Common myeloid progenitor, CD34-positive (primary cell): Measurements from ENCODE around the gene MASP2.

Experiments
- CTCF ChIA-PET: fragments of 350-600 bp; sonication (Branson Sonifier 250); formaldehyde crosslinking; loops from one replicate; lab custom pipeline; 2021; ENCODE audit warnings: antibody characterized with exemption; lab: Charles Lee
- POLR2A ChIA-PET: fragments of 350-600 bp; sonication (Branson Sonifier 250); formaldehyde crosslinking; loops from one replicate; lab custom pipeline; 2021; ENCODE audit warnings: antibody characterized with exemption; lab: Charles Lee
- DNase-seq, 3 donors: peaks; one replicate each; pipeline versions ENCODE4 v3.0.0 to v3.0.0-alpha.2; 2013
- H3K27ac ChIP-seq, 2 experiments: 1 replicate in 1 of 2; 2 replicates in 1 of 2; pipeline ENCODE4 v1.7.0; 2013; ENCODE audit warnings: inconsistent platforms in 2 of 2, low read length in 2 of 2, mild to moderate bottlenecking in 2 of 2, low read depth in 1 of 2, moderate library complexity in 1 of 2; ENCODE audit not compliant: severe bottlenecking in 2 of 2, insufficient read depth in 1 of 2, poor library complexity in 1 of 2
- H3K27me3 ChIP-seq, 5 experiments: replicated peaks in 2 of 5; 1 replicate in 3 of 5; 2 replicates in 2 of 5; pipeline versions ENCODE4 v1.6.1 to v1.7.0; 2013; ENCODE audit warnings: low read length in 4 of 5, mild to moderate bottlenecking in 2 of 5, moderate library complexity in 2 of 5, inconsistent platforms in 1 of 5; ENCODE audit not compliant: insufficient read depth in 5 of 5, control insufficient read depth in 4 of 5
- H3K36me3 ChIP-seq, 4 experiments: 1 replicate in 2 of 4; 2 replicates in 2 of 4; pipeline versions ENCODE4 v1.6.1 to v1.7.0; 2013; ENCODE audit warnings: low read length in 3 of 4, control low read depth in 1 of 4, mild to moderate bottlenecking in 1 of 4; ENCODE audit not compliant: control insufficient read depth in 4 of 4, insufficient read depth in 4 of 4
- H3K4me1 ChIP-seq, 4 experiments: 1 replicate in 3 of 4; 2 replicates in 1 of 4; pipeline versions ENCODE4 v1.6.1 to v1.7.1; 2013; ENCODE audit warnings: low read length in 3 of 4, mild to moderate bottlenecking in 3 of 4, control low read depth in 1 of 4, inconsistent platforms in 1 of 4, moderate library complexity in 1 of 4; ENCODE audit not compliant: control insufficient read depth in 4 of 4, insufficient read depth in 4 of 4; ENCODE audit errors: control extremely low read depth in 1 of 4
- H3K4me3 ChIP-seq, 7 experiments: 1 replicate in 4 of 7; 2 replicates in 3 of 7; pipeline versions ENCODE4 v1.5.1 to v1.7.0; 2013; ENCODE audit warnings: mild to moderate bottlenecking in 7 of 7, low read length in 6 of 7, moderate library complexity in 6 of 7, inconsistent platforms in 2 of 7, low read depth in 2 of 7, control low read depth in 1 of 7; ENCODE audit not compliant: insufficient read depth in 4 of 7, control insufficient read depth in 1 of 7; ENCODE audit errors: extremely low read depth in 1 of 7
- H3K9me3 ChIP-seq, 5 experiments: 1 replicate in 4 of 5; 2 replicates in 1 of 5; pipeline versions ENCODE4 v1.6.1 to v1.7.1; 2013; ENCODE audit warnings: low read length in 4 of 5, mild to moderate bottlenecking in 2 of 5, inconsistent platforms in 1 of 5, low read depth in 1 of 5, moderate library complexity in 1 of 5; ENCODE audit not compliant: control insufficient read depth in 4 of 5, insufficient read depth in 2 of 5; ENCODE audit errors: control extremely low read depth in 1 of 5
- WGBS: methylation state at CpG from one replicate; pipeline ENCODE4 v1.1.5; 2013; ENCODE audit not compliant: insufficient coverage; 5-methylcytosine and 5-hydroxymethylcytosine counted together

The MASP2 gene

DNA sequence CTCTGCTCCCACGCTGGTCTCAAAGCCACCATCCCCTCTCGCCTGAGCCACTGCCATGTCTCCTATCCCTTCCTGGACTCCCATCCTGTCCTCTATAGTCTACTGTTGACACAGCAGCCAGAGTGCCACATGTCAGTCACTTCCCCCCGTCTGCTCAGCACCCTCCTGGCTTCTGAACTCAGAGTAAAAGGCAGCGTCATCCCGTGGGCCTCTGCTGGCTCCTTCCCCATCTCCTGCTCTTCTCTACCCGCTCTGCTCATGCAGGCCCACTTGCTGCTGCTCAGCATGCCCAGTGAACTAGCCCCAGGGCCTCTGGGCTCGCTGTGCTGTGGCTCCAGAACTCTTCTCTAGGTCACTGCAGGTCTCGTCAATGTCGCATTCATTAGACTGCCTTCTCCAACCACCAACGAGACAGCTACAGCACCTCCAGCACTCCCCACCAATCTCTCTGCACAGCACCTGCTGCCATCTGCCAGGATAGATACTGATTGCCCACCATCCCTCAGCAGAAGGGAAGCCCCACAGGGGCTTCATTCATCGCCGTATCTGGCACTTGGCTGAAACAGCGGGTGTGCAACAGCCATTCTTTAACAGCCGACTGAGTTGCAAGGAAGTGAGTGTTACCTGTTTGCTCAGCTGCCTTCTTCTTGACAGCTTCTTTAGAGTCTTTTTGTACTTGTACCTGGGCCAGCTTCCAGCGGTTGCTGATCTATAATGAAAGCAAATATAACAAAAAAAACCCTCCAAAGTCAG, 24.6 kb upstream of the MASP2 start:
- Histone ChIP-seq H3K27me3 (no peaks in the 10 kb centered on the region), H3K27ac (peak overlapping the region in 1 of 2 experiments; percentile 15), H3K9me3 (no peaks in the 10 kb centered on the region), H3K4me1 (peaks cover 0 to 12% (median 3%) of the 10 kb centered on the region in 4 experiments), H3K4me3 (no peak overlapping the region), H3K36me3 (peaks cover 20 to 87% (median 67%) of the 10 kb centered on the region in 4 experiments)
- POLR2A ChIA-PET: no interaction called here
- no peak for DNase-seq
- CTCF ChIA-PET: interaction anchor here (2.8 kb wide), 1 partner anchor 34 kb away, joined by 9 read pairs; no protein-coding TSS in a partner anchor
- 92% methylated on average over 12 of the region's 15 CpGs for WGBS

- Histone ChIP-seq H3K27ac (no peak overlapping the region), H3K27me3 (no peaks in the 10 kb centered on the region), H3K36me3 (peaks cover 19 to 87% (median 65%) of the 10 kb centered on the region in 4 experiments), H3K4me3 (no peak overlapping the region), H3K9me3 (no peaks in the 10 kb centered on the region), H3K4me1 (peaks cover 0 to 12% (median 3%) of the 10 kb centered on the region in 4 experiments)
- WGBS: 94% methylated on average over 11 of the region's 11 CpGs
- ChIA-PET POLR2A (interaction anchor here (0.6 kb wide), 1 partner anchor 11 kb away, joined by 3 read pairs; the partner anchor contains the start of gene SRM), CTCF (interaction anchor here (2.8 kb wide), 1 partner anchor 33 kb away, joined by 9 read pairs; no protein-coding TSS in a partner anchor)
- DNase-seq: no peak
These were observed 23.8 kb upstream of the MASP2 start for GRCh38 chr1:11070876-11071275.

DNA sequence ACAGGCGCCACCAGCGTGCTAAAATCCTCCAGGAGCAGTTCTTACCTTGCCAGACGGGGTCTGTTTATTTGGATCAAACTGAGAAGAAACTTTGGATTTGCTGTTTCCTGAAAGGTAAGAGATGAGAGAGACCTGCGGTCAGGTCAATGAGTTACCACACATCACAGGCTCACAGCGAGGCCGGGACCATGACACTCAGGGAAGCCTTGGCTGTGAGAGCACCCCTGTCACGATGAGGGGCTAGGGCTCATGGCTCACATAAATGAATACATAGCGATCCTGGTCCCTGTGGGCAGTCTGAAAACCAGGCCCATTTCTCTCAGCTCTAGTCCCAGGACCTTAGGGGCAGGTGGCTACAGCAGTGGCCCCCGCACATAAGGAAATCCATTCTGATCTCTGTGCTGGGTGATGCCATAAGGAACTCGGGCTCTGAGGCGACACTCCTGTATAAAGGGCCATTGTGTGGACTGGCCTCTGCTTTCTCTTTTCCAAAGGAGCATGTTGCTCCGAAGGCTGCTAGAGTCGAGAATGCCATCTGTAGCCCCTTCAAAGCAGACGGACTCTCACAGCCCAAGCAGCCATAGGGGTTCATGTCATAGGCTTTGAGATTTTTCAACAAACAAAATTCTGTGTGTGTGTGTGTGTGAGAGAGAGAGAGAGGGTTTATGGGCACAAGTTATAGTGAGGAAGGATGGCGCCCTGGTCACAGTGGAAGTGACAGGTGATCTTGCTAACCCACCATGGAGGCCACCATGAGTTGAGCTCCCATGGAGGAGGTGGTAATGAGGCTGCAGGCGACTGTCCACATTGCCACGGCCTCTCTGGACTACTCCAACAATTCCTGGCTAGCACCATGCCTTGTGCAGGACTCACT, 21.8 kb upstream of the MASP2 start:
- 97% methylated on average over 15 of the region's 17 CpGs for WGBS

GRCh38 chr1:11067716-11068599, 20.9 kb upstream of the MASP2 start:
- ChIA-PET CTCF (no interaction called here), POLR2A (no interaction called here)
- H3K27ac ChIP-seq: no peak overlapping the region
- H3K27me3 ChIP-seq: no peaks in the 10 kb centered on the region
- peak in 1 of 3 donors; percentile 14 for DNase-seq
- peaks cover 0 to 4% (median 0%) of the 10 kb centered on the region in 5 experiments for H3K9me3 ChIP-seq
- peaks cover 19 to 86% (median 57%) of the 10 kb centered on the region in 4 experiments for H3K36me3 ChIP-seq
- 96% methylated on average over 18 of the region's 18 CpGs for WGBS
- no peak overlapping the region for H3K4me3 ChIP-seq
- H3K4me1 ChIP-seq: peaks cover 0 to 17% (median 3%) of the 10 kb centered on the region in 4 experiments

More for the DNA sequence above, 21.8 kb upstream of the MASP2 start:
- DNase-seq: no peak
- H3K27me3 ChIP-seq: no peaks in the 10 kb centered on the region
- H3K36me3 ChIP-seq: peaks cover 19 to 85% (median 61%) of the 10 kb centered on the region in 4 experiments
- CTCF ChIA-PET: interaction anchor here (2.8 kb wide), 1 partner anchor 31 kb away, joined by 9 read pairs; no protein-coding TSS in a partner anchor
- H3K4me3 ChIP-seq: no peak overlapping the region
- peak overlapping the region in 1 of 2 experiments; percentile 8 for H3K27ac ChIP-seq
- peaks cover 0 to 12% (median 3%) of the 10 kb centered on the region in 4 experiments for H3K4me1 ChIP-seq
- POLR2A ChIA-PET: no interaction called here
- peaks cover 0 to 4% (median 0%) of the 10 kb centered on the region in 5 experiments for H3K9me3 ChIP-seq

DNA sequence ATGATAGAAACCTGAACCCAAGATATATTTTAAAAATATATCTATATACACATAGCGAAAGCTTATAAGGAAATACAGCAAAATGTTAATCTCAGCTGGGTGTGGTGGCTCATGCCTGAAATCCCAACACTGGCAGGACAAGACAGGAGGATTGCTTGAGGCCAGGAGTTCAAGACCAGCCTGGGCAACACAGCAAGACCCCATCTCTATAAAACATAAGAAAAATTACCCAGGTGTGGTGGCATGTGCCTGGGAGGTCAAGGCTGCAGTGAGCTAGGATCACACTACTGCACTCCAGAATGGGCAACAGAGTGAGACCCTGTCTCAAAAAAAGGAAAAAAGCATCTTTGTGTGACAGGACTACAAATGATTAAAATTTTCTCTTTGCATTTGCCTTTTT, 18.8 kb upstream of the MASP2 start:
- H3K27ac ChIP-seq: no peak overlapping the region
- peaks cover 2 to 23% (median 7%) of the 10 kb centered on the region in 4 experiments for H3K4me1 ChIP-seq
- ChIA-PET POLR2A (no interaction called here), CTCF (interaction anchor here (1.3 kb wide), 1 partner anchor 28 kb away, joined by 5 read pairs; no protein-coding TSS in a partner anchor)
- WGBS: no CpG with 5 or more reads among the region's 1 CpG
- H3K9me3 ChIP-seq: peaks cover 0 to 4% (median 0%) of the 10 kb centered on the region in 5 experiments
- DNase-seq: no peak
- no peak overlapping the region for H3K4me3 ChIP-seq
- H3K36me3 ChIP-seq: peaks cover 9 to 68% (median 40%) of the 10 kb centered on the region in 4 experiments
- no peaks in the 10 kb centered on the region for H3K27me3 ChIP-seq

GRCh38 chr1:11064942-11065341, 17.9 kb upstream of the MASP2 start:
- Histone ChIP-seq H3K36me3 (peaks cover 9 to 62% (median 33%) of the 10 kb centered on the region in 4 experiments), H3K27ac (no peak overlapping the region), H3K4me3 (no peak overlapping the region), H3K9me3 (peaks cover 0 to 4% (median 0%) of the 10 kb centered on the region in 5 experiments), H3K4me1 (peaks cover 6 to 27% (median 11%) of the 10 kb centered on the region in 4 experiments), H3K27me3 (no peaks in the 10 kb centered on the region)
- 100% methylated on average over 1 of the region's 3 CpGs for WGBS
- DNase-seq: no peak
- CTCF ChIA-PET: interaction anchor here (1.3 kb wide), 1 partner anchor 27 kb away, joined by 5 read pairs; no protein-coding TSS in a partner anchor
- POLR2A ChIA-PET: no interaction called here
